ENCODE results near the gene TMC6.

TMC6 gene

GRCh38 chr17:78133971-78134898 lies 5.7 kb upstream of the TMC6 start:
- no peaks in the 10 kb centered on the region for H3K27me3 ChIP-seq (ENCODE audit: control insufficient read depth in 1 of 2, insufficient read depth in 2 of 2, low read length in 2 of 2)
- no peak overlapping the region for H3K27ac ChIP-seq (ENCODE audit: low read depth, low read length)
- peak overlapping the region in 1 of 2 donors; percentile 12 for H3K9ac ChIP-seq (ENCODE audit: low read depth in 1 of 2, low read length in 2 of 2)

GRCh38 chr17:78133179-78133951 lies 4.8 kb upstream of the TMC6 start:
- Histone ChIP-seq H3K27me3 (ENCODE audit: control insufficient read depth in 1 of 2, insufficient read depth in 2 of 2, low read length in 2 of 2) (no peaks in the 10 kb centered on the region), H3K36me3 (ENCODE audit: control insufficient read depth in 1 of 2, insufficient read depth in 2 of 2, low read length in 2 of 2) (peaks cover 0 to 7% of the 10 kb centered on the region in 2 donors), H3K9me3 (ENCODE audit: control insufficient read depth in 1 of 2, low read length in 2 of 2) (no peaks in the 10 kb centered on the region), H3K4me1 (ENCODE audit: control insufficient read depth in 1 of 2, insufficient read depth in 2 of 2, low read length in 2 of 2) (peaks cover 33 to 63% of the 10 kb centered on the region in 2 donors), H3K9ac (ENCODE audit: low read depth in 1 of 2, low read length in 2 of 2) (no peak overlapping the region), H3K4me3 (ENCODE audit: low read depth in 1 of 2, low read length in 2 of 2) (no peak overlapping the region), H3K27ac (ENCODE audit: low read depth, low read length) (no peak overlapping the region)

More at GRCh38 chr17:78133971-78134898, 5.7 kb upstream of the TMC6 start:
- peaks cover 30 to 57% of the 10 kb centered on the region in 2 donors for H3K4me1 ChIP-seq (ENCODE audit: control insufficient read depth in 1 of 2, insufficient read depth in 2 of 2, low read length in 2 of 2)
- peak overlapping the region in 1 of 2 donors; percentile 51 for H3K4me3 ChIP-seq (ENCODE audit: low read depth in 1 of 2, low read length in 2 of 2)
- no peaks in the 10 kb centered on the region for H3K9me3 ChIP-seq (ENCODE audit: control insufficient read depth in 1 of 2, low read length in 2 of 2)
- H3K36me3 ChIP-seq (ENCODE audit: control insufficient read depth in 1 of 2, insufficient read depth in 2 of 2, low read length in 2 of 2): peaks cover 0 to 7% of the 10 kb centered on the region in 2 donors

GRCh38 chr17:78132767-78133178 lies 4.2 kb upstream of the TMC6 start:
- Histone ChIP-seq H3K4me3 (ENCODE audit: low read depth in 1 of 2, low read length in 2 of 2) (peak overlapping the region in 1 of 2 donors; percentile 55), H3K27me3 (ENCODE audit: control insufficient read depth in 1 of 2, insufficient read depth in 2 of 2, low read length in 2 of 2) (no peaks in the 10 kb centered on the region), H3K36me3 (ENCODE audit: control insufficient read depth in 1 of 2, insufficient read depth in 2 of 2, low read length in 2 of 2) (peaks cover 0 to 7% of the 10 kb centered on the region in 2 donors), H3K9ac (ENCODE audit: low read depth in 1 of 2, low read length in 2 of 2) (peak overlapping the region in 1 of 2 donors; percentile 35), H3K9me3 (ENCODE audit: control insufficient read depth in 1 of 2, low read length in 2 of 2) (no peaks in the 10 kb centered on the region), H3K4me1 (ENCODE audit: control insufficient read depth in 1 of 2, insufficient read depth in 2 of 2, low read length in 2 of 2) (peaks cover 32 to 61% of the 10 kb centered on the region in 2 donors), H3K27ac (ENCODE audit: low read depth, low read length) (no peak overlapping the region)

GRCh38 chr17:78132084-78132676 lies 3.6 kb upstream of the TMC6 start:
- Histone ChIP-seq H3K36me3 (ENCODE audit: control insufficient read depth in 1 of 2, insufficient read depth in 2 of 2, low read length in 2 of 2) (peaks cover 0 to 7% of the 10 kb centered on the region in 2 donors), H3K27ac (ENCODE audit: low read depth, low read length) (no peak overlapping the region), H3K9ac (ENCODE audit: low read depth in 1 of 2, low read length in 2 of 2) (peak overlapping the region in 1 of 2 donors; percentile 35), H3K27me3 (ENCODE audit: control insufficient read depth in 1 of 2, insufficient read depth in 2 of 2, low read length in 2 of 2) (no peaks in the 10 kb centered on the region), H3K9me3 (ENCODE audit: control insufficient read depth in 1 of 2, low read length in 2 of 2) (no peaks in the 10 kb centered on the region), H3K4me3 (ENCODE audit: low read depth in 1 of 2, low read length in 2 of 2) (peak overlapping the region; percentile 32 to 55), H3K4me1 (ENCODE audit: control insufficient read depth in 1 of 2, insufficient read depth in 2 of 2, low read length in 2 of 2) (peaks cover 27 to 61% of the 10 kb centered on the region in 2 donors)

GRCh38 chr17:78131172-78132083 lies 2.9 kb upstream of the TMC6 start:
- H3K4me3 ChIP-seq (ENCODE audit: low read depth in 1 of 2, low read length in 2 of 2): peak overlapping the region; percentile 55 to 65
- peaks cover 30 to 59% of the 10 kb centered on the region in 2 donors for H3K4me1 ChIP-seq (ENCODE audit: control insufficient read depth in 1 of 2, insufficient read depth in 2 of 2, low read length in 2 of 2)
- peaks cover 0 to 7% of the 10 kb centered on the region in 2 donors for H3K36me3 ChIP-seq (ENCODE audit: control insufficient read depth in 1 of 2, insufficient read depth in 2 of 2, low read length in 2 of 2)
- no peak overlapping the region for H3K27ac ChIP-seq (ENCODE audit: low read depth, low read length)
- peak overlapping the region in 1 of 2 donors; percentile 39 for H3K9ac ChIP-seq (ENCODE audit: low read depth in 1 of 2, low read length in 2 of 2)
- H3K27me3 ChIP-seq (ENCODE audit: control insufficient read depth in 1 of 2, insufficient read depth in 2 of 2, low read length in 2 of 2): no peaks in the 10 kb centered on the region
- no peaks in the 10 kb centered on the region for H3K9me3 ChIP-seq (ENCODE audit: control insufficient read depth in 1 of 2, low read length in 2 of 2)

GRCh38 chr17:78130437-78131101 lies 2.0 kb upstream of the TMC6 start, which contains the start of gene TMC8:
Gene TMC8, plus strand, starts transcription at chr17:78130771. Its CDS starts 818 bp downstream, at chr17:78131589.
- Histone ChIP-seq H3K4me3 (ENCODE audit: low read depth in 1 of 2, low read length in 2 of 2) (peak within 1 kb of the TSS; percentile 65 to 79), H3K9ac (ENCODE audit: low read depth in 1 of 2, low read length in 2 of 2) (peak within 1 kb of the TSS in 1 of 2 donors; percentile 39), H3K27ac (ENCODE audit: low read depth, low read length) (peak within 1 kb of the TSS; percentile 20), H3K36me3 (ENCODE audit: control insufficient read depth in 1 of 2, insufficient read depth in 2 of 2, low read length in 2 of 2) (peaks cover 0 to 7% of the 10 kb centered on the region in 2 donors), H3K27me3 (ENCODE audit: control insufficient read depth in 1 of 2, insufficient read depth in 2 of 2, low read length in 2 of 2) (no peaks in the 10 kb centered on the region), H3K9me3 (ENCODE audit: control insufficient read depth in 1 of 2, low read length in 2 of 2) (no peaks in the 10 kb centered on the region), H3K4me1 (ENCODE audit: control insufficient read depth in 1 of 2, insufficient read depth in 2 of 2, low read length in 2 of 2) (peaks cover 30 to 65% of the 10 kb centered on the region in 2 donors)

GRCh38 chr17:78130090-78130436 lies 1.5 kb upstream of the TMC6 start:
- peaks cover 33 to 70% of the 10 kb centered on the region in 2 donors for H3K4me1 ChIP-seq (ENCODE audit: control insufficient read depth in 1 of 2, insufficient read depth in 2 of 2, low read length in 2 of 2)
- peak overlapping the region; percentile 55 to 65 for H3K4me3 ChIP-seq (ENCODE audit: low read depth in 1 of 2, low read length in 2 of 2)

GRCh38 chr17:78129351-78130089 lies 965 bp upstream of the TMC6 start:
- Histone ChIP-seq H3K9ac (ENCODE audit: low read depth in 1 of 2, low read length in 2 of 2) (no peak overlapping the region), H3K36me3 (ENCODE audit: control insufficient read depth in 1 of 2, insufficient read depth in 2 of 2, low read length in 2 of 2) (no peaks in the 10 kb centered on the region), H3K4me3 (ENCODE audit: low read depth in 1 of 2, low read length in 2 of 2) (peak overlapping the region; percentile 65 to 79), H3K27ac (ENCODE audit: low read depth, low read length) (no peak overlapping the region), H3K9me3 (ENCODE audit: control insufficient read depth in 1 of 2, low read length in 2 of 2) (no peaks in the 10 kb centered on the region), H3K4me1 (ENCODE audit: control insufficient read depth in 1 of 2, insufficient read depth in 2 of 2, low read length in 2 of 2) (peaks cover 35 to 76% of the 10 kb centered on the region in 2 donors), H3K27me3 (ENCODE audit: control insufficient read depth in 1 of 2, insufficient read depth in 2 of 2, low read length in 2 of 2) (no peaks in the 10 kb centered on the region)

More at GRCh38 chr17:78130090-78130436, 1.5 kb upstream of the TMC6 start:
- H3K27ac ChIP-seq (ENCODE audit: low read depth, low read length): peak overlapping the region; percentile 20
- peaks cover 0 to 4% of the 10 kb centered on the region in 2 donors for H3K36me3 ChIP-seq (ENCODE audit: control insufficient read depth in 1 of 2, insufficient read depth in 2 of 2, low read length in 2 of 2)
- no peaks in the 10 kb centered on the region for H3K9me3 ChIP-seq (ENCODE audit: control insufficient read depth in 1 of 2, low read length in 2 of 2)
- H3K9ac ChIP-seq (ENCODE audit: low read depth in 1 of 2, low read length in 2 of 2): peak overlapping the region in 1 of 2 donors; percentile 39
- H3K27me3 ChIP-seq (ENCODE audit: control insufficient read depth in 1 of 2, insufficient read depth in 2 of 2, low read length in 2 of 2): no peaks in the 10 kb centered on the region
